Trophoblast cell (in vitro differentiated cells and primary cell): Measurements from ENCODE around the gene PGA3.

ENCODE experiments used
- DNase-seq, 2 donors: peaks; one replicate each; pipeline ENCODE4 v3.0.0-alpha.2; 2016
- H2AFZ ChIP-seq: 2 replicates; pipeline ENCODE4 v1.6.1; 2013; ENCODE audit warnings: low read length, moderate library complexity, mild to moderate bottlenecking; ENCODE audit not compliant: insufficient read depth, poor library complexity
- H2AK5ac ChIP-seq: 2 replicates; pipeline ENCODE4 v1.6.1; 2013; ENCODE audit warnings: mild to moderate bottlenecking, low read length
- H2BK120ac ChIP-seq: 2 replicates; pipeline ENCODE4 v1.6.1; 2013; ENCODE audit warnings: low read length, mild to moderate bottlenecking, moderate library complexity; ENCODE audit not compliant: insufficient read depth, poor library complexity
- H2BK12ac ChIP-seq: 2 replicates; pipeline ENCODE4 v1.6.1; 2013; ENCODE audit warnings: mild to moderate bottlenecking, low read length, moderate library complexity
- H2BK5ac ChIP-seq: 2 replicates; pipeline ENCODE4 v1.6.1; 2013; ENCODE audit warnings: low read length, low read depth, moderate library complexity, mild to moderate bottlenecking; ENCODE audit not compliant: poor library complexity
- H3K14ac ChIP-seq: 2 replicates; pipeline ENCODE4 v1.6.1; 2013; ENCODE audit warnings: mild to moderate bottlenecking, low read length
- H3K18ac ChIP-seq: 2 replicates; pipeline ENCODE4 v1.6.1; 2013; ENCODE audit warnings: mild to moderate bottlenecking, low read length
- H3K23ac ChIP-seq: 2 replicates; pipeline ENCODE4 v1.6.1; 2013; ENCODE audit warnings: low read length
- H3K27ac ChIP-seq: 2 replicates; pipeline ENCODE4 v1.5.1; 2013; ENCODE audit warnings: low read depth, mild to moderate bottlenecking, inconsistent platforms, low read length, moderate library complexity
- H3K27me3 ChIP-seq: 2 replicates; pipeline ENCODE4 v1.6.1; 2013; ENCODE audit warnings: inconsistent platforms, mild to moderate bottlenecking, low read length, moderate library complexity; ENCODE audit not compliant: insufficient read depth
- H3K36me3 ChIP-seq, 2 experiments: 1 replicate in 1 of 2; 2 replicates in 1 of 2; pipeline ENCODE4 v1.6.1; 2013; ENCODE audit warnings: low read length in 2 of 2, mild to moderate bottlenecking in 2 of 2, moderate library complexity in 1 of 2; ENCODE audit not compliant: insufficient read depth in 2 of 2, control insufficient read depth in 1 of 2
- H3K4ac ChIP-seq: 2 replicates; pipeline ENCODE4 v1.6.1; 2013; ENCODE audit warnings: low read depth, mild to moderate bottlenecking, low read length, moderate library complexity
- H3K4me1 ChIP-seq, 2 experiments: 1 replicate in 1 of 2; 2 replicates in 1 of 2; pipeline ENCODE4 v1.6.1; 2013; ENCODE audit warnings: low read length in 2 of 2, mild to moderate bottlenecking in 2 of 2, moderate library complexity in 1 of 2; ENCODE audit not compliant: insufficient read depth in 2 of 2, control insufficient read depth in 1 of 2
- H3K4me2 ChIP-seq: 2 replicates; pipeline ENCODE4 v1.6.1; 2013; ENCODE audit warnings: inconsistent platforms, mild to moderate bottlenecking, low read length, moderate library complexity
- H3K4me3 ChIP-seq: 2 replicates; pipeline ENCODE4 v1.5.1; 2013; ENCODE audit warnings: mild to moderate bottlenecking, low read depth, low read length, inconsistent platforms
- H3K79me1 ChIP-seq: one replicate; pipeline ENCODE4 v1.6.1; 2013; ENCODE audit warnings: low read length
- H3K79me2 ChIP-seq: 2 replicates; pipeline ENCODE4 v1.6.1; 2013; ENCODE audit warnings: low read length, mild to moderate bottlenecking; ENCODE audit not compliant: control insufficient read depth, insufficient read depth, poor library complexity
- H3K9ac ChIP-seq: 2 replicates; pipeline ENCODE4 v1.6.1; 2013; ENCODE audit warnings: mild to moderate bottlenecking, low read length
- H3K9me3 ChIP-seq: 2 replicates; pipeline ENCODE4 v1.6.1; 2013; ENCODE audit warnings: low read depth, mild to moderate bottlenecking, control low read depth, inconsistent platforms, low read length; ENCODE audit not compliant: insufficient read depth
- H4K12ac ChIP-seq: 2 replicates; pipeline ENCODE4 v1.6.1; 2013; ENCODE audit warnings: low read depth, mild to moderate bottlenecking, low read length, moderate library complexity
- H4K8ac ChIP-seq: 2 replicates; pipeline ENCODE4 v1.6.1; 2013; ENCODE audit warnings: low read depth, mild to moderate bottlenecking, low read length, moderate library complexity
- H4K91ac ChIP-seq: one replicate; pipeline ENCODE4 v1.6.1; 2013; ENCODE audit warnings: low read depth, mild to moderate bottlenecking, low read length, moderate library complexity
- WGBS: extraction: QIAGEN DNeasy Blood & Tissue Kit; methylation state at CpG from one replicate; pipeline ENCODE4 v1.1.7; 2013; ENCODE audit warnings: missing lambda C conversion rate; ENCODE audit not compliant: insufficient read length, insufficient coverage; ENCODE audit errors: extremely low coverage; 5-methylcytosine and 5-hydroxymethylcytosine counted together

The PGA3 gene

DNA sequence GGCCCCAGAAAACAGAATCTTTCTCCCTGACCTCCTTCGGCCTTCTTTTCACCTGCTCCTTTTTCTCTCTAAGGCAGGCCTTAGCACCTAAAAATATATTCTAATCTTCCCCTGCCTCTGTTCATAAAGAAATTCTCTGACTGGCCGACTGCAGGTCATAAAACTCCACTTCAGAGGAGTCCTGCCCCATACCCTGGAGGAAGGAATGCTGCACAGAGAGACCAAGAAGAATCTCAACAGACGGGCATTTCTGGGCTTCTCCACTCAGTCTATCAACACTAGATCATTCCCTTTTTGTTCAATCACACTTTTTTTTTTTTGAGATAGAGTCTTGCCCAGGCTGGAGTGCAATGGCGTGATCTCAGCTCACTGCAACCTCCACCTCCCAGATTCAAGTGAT is 19.7 kb upstream of the PGA3 start:
- Histone ChIP-seq H3K23ac (no peak overlapping the region), H2BK5ac (no peak overlapping the region), H2BK120ac (no peak overlapping the region), H3K4me3 (no peak overlapping the region), H3K4me1 (no peaks in the 10 kb centered on the region), H4K91ac (no peak overlapping the region), H3K9ac (no peak overlapping the region), H2AK5ac (no peak overlapping the region), H3K4me2 (no peak overlapping the region), H3K9me3 (no peaks in the 10 kb centered on the region), H2BK12ac (no peak overlapping the region), H3K4ac (no peak overlapping the region), H3K36me3 (no peaks in the 10 kb centered on the region), H3K27ac (no peak overlapping the region), H4K8ac (no peak overlapping the region), H2AFZ (no peak overlapping the region), H3K27me3 (no peaks in the 10 kb centered on the region), H3K18ac (no peak overlapping the region), H3K14ac (no peak overlapping the region), H4K12ac (no peak overlapping the region), H3K79me2 (no peaks in the 10 kb centered on the region), H3K79me1 (no peaks in the 10 kb centered on the region)
- no CpG with 5 or more reads among the region's 4 CpGs for WGBS
- DNase-seq, result peak in 1 of 2 donors; percentile 17

- H3K79me1 ChIP-seq, result no peaks in the 10 kb centered on the region
- H2BK120ac ChIP-seq, result no peak overlapping the region
- H3K27ac ChIP-seq, result no peak overlapping the region
- H4K91ac ChIP-seq, result no peak overlapping the region
- H3K23ac ChIP-seq, result no peak overlapping the region
- H3K9ac ChIP-seq, result no peak overlapping the region
- H3K4ac ChIP-seq, result no peak overlapping the region
- no peak overlapping the region for H2BK5ac ChIP-seq
- no peak overlapping the region for H2AFZ ChIP-seq
- H3K9me3 ChIP-seq, result no peaks in the 10 kb centered on the region
- H3K14ac ChIP-seq, result no peak overlapping the region
- no peak for DNase-seq
- H2AK5ac ChIP-seq, result no peak overlapping the region
- no peak overlapping the region for H3K18ac ChIP-seq
- no peaks in the 10 kb centered on the region for H3K27me3 ChIP-seq
- H3K4me2 ChIP-seq, result no peak overlapping the region
- no peak overlapping the region for H3K4me3 ChIP-seq
- WGBS, result no CpG with 5 or more reads among the region's 8 CpGs
- H4K8ac ChIP-seq, result no peak overlapping the region
- no peaks in the 10 kb centered on the region for H3K36me3 ChIP-seq
- no peak overlapping the region for H4K12ac ChIP-seq
- H3K4me1 ChIP-seq, result no peaks in the 10 kb centered on the region
- no peaks in the 10 kb centered on the region for H3K79me2 ChIP-seq
- H2BK12ac ChIP-seq, result no peak overlapping the region
Observed at GRCh38 chr11:61186504-61186903, 16.8 kb upstream of the PGA3 start.

- H3K27ac ChIP-seq, result no peak overlapping the region
- no peaks in the 10 kb centered on the region for H3K9me3 ChIP-seq
- H3K4me2 ChIP-seq, result no peak overlapping the region
- no peak overlapping the region for H4K8ac ChIP-seq
- H2BK120ac ChIP-seq, result no peak overlapping the region
- no peaks in the 10 kb centered on the region for H3K79me1 ChIP-seq
- no peak overlapping the region for H3K4ac ChIP-seq
- H3K27me3 ChIP-seq, result no peaks in the 10 kb centered on the region
- H3K9ac ChIP-seq, result no peak overlapping the region
- H2BK12ac ChIP-seq, result no peak overlapping the region
- H3K36me3 ChIP-seq, result no peaks in the 10 kb centered on the region
- H2AK5ac ChIP-seq, result no peak overlapping the region
- DNase-seq, result peak; percentile 64 to 90
- no peaks in the 10 kb centered on the region for H3K79me2 ChIP-seq
- H3K18ac ChIP-seq, result no peak overlapping the region
- no peak overlapping the region for H3K23ac ChIP-seq
- no peak overlapping the region for H2BK5ac ChIP-seq
- WGBS, result no CpG with 5 or more reads among the region's 11 CpGs
- no peak overlapping the region for H4K12ac ChIP-seq
- no peaks in the 10 kb centered on the region for H3K4me1 ChIP-seq
- no peak overlapping the region for H3K14ac ChIP-seq
- H4K91ac ChIP-seq, result no peak overlapping the region
- no peak overlapping the region for H2AFZ ChIP-seq
- H3K4me3 ChIP-seq, result no peak overlapping the region
Observed at GRCh38 chr11:61187505-61188130, 15.7 kb upstream of the PGA3 start.

- Histone ChIP-seq H3K9ac (no peak overlapping the region), H3K79me2 (no peaks in the 10 kb centered on the region), H2BK5ac (no peak overlapping the region), H3K9me3 (no peaks in the 10 kb centered on the region), H3K79me1 (no peaks in the 10 kb centered on the region), H3K4me2 (no peak overlapping the region), H2AK5ac (no peak overlapping the region), H4K12ac (no peak overlapping the region), H4K91ac (no peak overlapping the region), H3K23ac (no peak overlapping the region), H4K8ac (no peak overlapping the region), H3K4me1 (no peaks in the 10 kb centered on the region), H3K36me3 (no peaks in the 10 kb centered on the region), H3K4ac (no peak overlapping the region), H3K18ac (no peak overlapping the region), H3K14ac (no peak overlapping the region), H2AFZ (no peak overlapping the region), H3K4me3 (no peak overlapping the region), H2BK120ac (no peak overlapping the region), H3K27ac (no peak overlapping the region), H3K27me3 (no peaks in the 10 kb centered on the region), H2BK12ac (no peak overlapping the region)
- no CpG with 5 or more reads among the region's 8 CpGs for WGBS
- DNase-seq, result no peak
Observed at GRCh38 chr11:61189933-61190332, 13.4 kb upstream of the PGA3 start.
